Parathyroid adenoma (tissue), 2 donors: ENCODE measurements around the gene SHC3.

ENCODE experiments used
- H2AFZ ChIP-seq: fragments of 300-600 bp; sonication (generic); one replicate; pipeline ENCODE4 v1.7.0; 2017; ENCODE audit warnings: antibody characterized with exemption, mild to moderate bottlenecking
- H3K27ac ChIP-seq: fragments of 300-600 bp; sonication (generic); one replicate; pipeline ENCODE4 v1.7.0; 2017
- H3K27me3 ChIP-seq: fragments of 300-600 bp; sonication (generic); one replicate; pipeline ENCODE4 v1.7.0; 2017; ENCODE audit warnings: low read length; ENCODE audit not compliant: control insufficient read depth, insufficient read depth
- H3K36me3 ChIP-seq: fragments of 300-600 bp; sonication (generic); one replicate; pipeline ENCODE4 v1.7.0; 2017; ENCODE audit warnings: low read length; ENCODE audit not compliant: control insufficient read depth, insufficient read depth
- H3K4me1 ChIP-seq: fragments of 300-600 bp; sonication (generic); one replicate; pipeline ENCODE4 v1.7.0; 2017; ENCODE audit warnings: control low read depth
- H3K4me2 ChIP-seq: fragments of 300-600 bp; sonication (generic); one replicate; pipeline ENCODE4 v1.7.0; 2017; ENCODE audit warnings: low read length
- H3K4me3 ChIP-seq: fragments of 300-600 bp; sonication (generic); one replicate; pipeline ENCODE4 v1.7.0; 2017; ENCODE audit warnings: low read depth, low read length
- H3K79me2 ChIP-seq: fragments of 300-600 bp; sonication (generic); one replicate; pipeline ENCODE4 v1.7.0; 2017; ENCODE audit warnings: control low read depth
- H3K9ac ChIP-seq: fragments of 300-600 bp; sonication (generic); one replicate; pipeline ENCODE4 v1.7.0; 2017; ENCODE audit warnings: mild to moderate bottlenecking
- H3K9me3 ChIP-seq: fragments of 300-600 bp; sonication (generic); one replicate; pipeline ENCODE4 v1.7.0; 2017; ENCODE audit warnings: low read length; ENCODE audit not compliant: control insufficient read depth
- CTCF ChIP-seq: fragments of 300-600 bp; sonication (generic); IDR thresholded peaks from one replicate; pipeline ENCODE4 v1.7.0; 2017; ENCODE audit warnings: antibody characterized with exemption, mild to moderate bottlenecking
- donor health status: primary hyperparathyroidism.

Gene SHC3

GRCh38 chr9:89001917-89002540 lies 176.6 kb downstream of the SHC3 start:
- Histone ChIP-seq H3K27ac (no peak overlapping the region), H3K4me1 (no peaks in the 10 kb centered on the region), H3K4me2 (no peak overlapping the region), H3K36me3 (no peaks in the 10 kb centered on the region), H3K79me2 (no peaks in the 10 kb centered on the region), H3K27me3 (no peaks in the 10 kb centered on the region), H3K9ac (no peak overlapping the region), H3K4me3 (no peak overlapping the region), H2AFZ (no peak overlapping the region), H3K9me3 (no peaks in the 10 kb centered on the region)
- no peak for TF ChIP-seq CTCF

DNA sequence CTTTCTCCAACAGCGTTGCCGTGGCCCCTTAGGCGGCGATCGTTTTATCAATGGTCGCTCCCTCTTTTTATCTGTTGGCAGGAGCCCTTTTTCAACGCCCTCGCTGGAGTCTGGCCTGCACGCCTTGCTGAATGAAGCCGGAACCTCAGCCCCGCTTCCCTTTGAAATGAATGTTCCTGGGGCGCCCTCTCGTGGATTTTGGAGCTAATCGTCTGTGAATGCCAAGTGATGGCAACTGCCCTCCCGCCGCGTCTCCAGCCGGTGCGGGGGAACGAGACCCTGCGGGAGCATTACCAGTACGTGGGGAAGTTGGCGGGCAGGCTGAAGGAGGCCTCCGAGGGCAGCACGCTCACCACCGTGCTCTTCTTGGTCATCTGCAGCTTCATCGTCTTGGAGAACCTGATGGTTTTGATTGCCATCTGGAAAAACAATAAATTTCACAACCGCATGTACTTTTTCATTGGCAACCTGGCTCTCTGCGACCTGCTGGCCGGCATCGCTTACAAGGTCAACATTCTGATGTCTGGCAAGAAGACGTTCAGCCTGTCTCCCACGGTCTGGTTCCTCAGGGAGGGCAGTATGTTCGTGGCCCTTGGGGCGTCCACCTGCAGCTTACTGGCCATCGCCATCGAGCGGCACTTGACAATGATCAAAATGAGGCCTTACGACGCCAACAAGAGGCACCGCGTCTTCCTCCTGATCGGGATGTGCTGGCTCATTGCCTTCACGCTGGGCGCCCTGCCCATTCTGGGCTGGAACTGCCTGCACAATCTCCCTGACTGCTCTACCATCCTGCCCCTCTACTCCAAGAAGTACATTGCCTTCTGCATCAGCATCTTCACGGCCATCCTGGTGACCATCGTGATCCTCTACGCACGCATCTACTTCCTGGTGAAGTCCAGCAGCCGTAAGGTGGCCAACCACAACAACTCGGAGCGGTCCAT lies 177.4 kb downstream of the SHC3 start:
- no peaks in the 10 kb centered on the region for H3K4me1 ChIP-seq
- peak overlapping the region; percentile 56 for H2AFZ ChIP-seq
- H3K9me3 ChIP-seq, result no peaks in the 10 kb centered on the region
- H3K4me3 ChIP-seq, result no peak overlapping the region
- no peaks in the 10 kb centered on the region for H3K27me3 ChIP-seq
- H3K27ac ChIP-seq, result no peak overlapping the region
- no peaks in the 10 kb centered on the region for H3K79me2 ChIP-seq
- no peaks in the 10 kb centered on the region for H3K36me3 ChIP-seq
- no peak overlapping the region for H3K9ac ChIP-seq
- peak; percentile 57 for TF ChIP-seq CTCF
- peak overlapping the region; percentile 62 for H3K4me2 ChIP-seq

- H3K4me3 ChIP-seq, result no peak overlapping the region
- no peaks in the 10 kb centered on the region for H3K9me3 ChIP-seq
- TF ChIP-seq CTCF, result no peak
- H3K27ac ChIP-seq, result no peak overlapping the region
- no peaks in the 10 kb centered on the region for H3K36me3 ChIP-seq
- no peaks in the 10 kb centered on the region for H3K27me3 ChIP-seq
- H3K4me1 ChIP-seq, result no peaks in the 10 kb centered on the region
- no peak overlapping the region for H2AFZ ChIP-seq
- no peaks in the 10 kb centered on the region for H3K79me2 ChIP-seq
- H3K9ac ChIP-seq, result no peak overlapping the region
- no peak overlapping the region for H3K4me2 ChIP-seq
Measured at GRCh38 chr9:89000371-89000781, 178.2 kb downstream of the SHC3 start.

- no peaks in the 10 kb centered on the region for H3K36me3 ChIP-seq
- no peaks in the 10 kb centered on the region for H3K27me3 ChIP-seq
- no peak overlapping the region for H3K4me3 ChIP-seq
- H2AFZ ChIP-seq, result no peak overlapping the region
- TF ChIP-seq CTCF, result no peak
- no peak overlapping the region for H3K9ac ChIP-seq
- H3K4me2 ChIP-seq, result no peak overlapping the region
- no peak overlapping the region for H3K27ac ChIP-seq
- no peaks in the 10 kb centered on the region for H3K4me1 ChIP-seq
- H3K79me2 ChIP-seq, result no peaks in the 10 kb centered on the region
- no peaks in the 10 kb centered on the region for H3K9me3 ChIP-seq
Measured at GRCh38 chr9:88998911-88999310, 179.7 kb downstream of the SHC3 start.
